GM12878 (cell line): ENCODE results near the gene CORO2B. TPM values are rescaled to one million over a fixed set of nuclear protein-coding genes. Genes with fewer than 3 reads are reported as not detected.

Experiments
- ATAC-seq: fragments of 200-7000 bp; cut with Tn5 transposase; 3 replicates; pipeline ENCODE4 v1.9.1; 2020; ENCODE audit warnings: mild to moderate bottlenecking, moderate library complexity
- BruUV-seq: library from RNA; stranded (reverse); fragments of 400-500 nt; replicated peaks from 2 replicates; lab custom pipeline; 2021; lab: Mats Ljungman, UMichigan
- CTCF ChIA-PET: fragments of 300-600 bp; sonication (Branson Sonifier 250); formaldehyde crosslinking; extraction: SDS; loops from one replicate; lab custom pipeline; 2021; ENCODE audit warnings: inconsistent platforms; lab: Yijun Ruan, JAX
- POLR2A ChIA-PET: fragments of 350-600 bp; formaldehyde crosslinking; extraction: SDS; loops from one replicate; lab custom pipeline; 2021; ENCODE audit warnings: inconsistent platforms; lab: Charles Lee
- RAD21 ChIA-PET: fragments of 300-600 bp; sonication (Branson Sonifier 250); formaldehyde crosslinking; loops from one replicate; lab custom pipeline; 2023; ENCODE audit warnings: antibody characterized with exemption; ENCODE audit not compliant: unreplicated experiment; lab: Charles Lee
- SMC1A ChIA-PET: fragments of 300-600 bp; sonication (Branson Sonifier 250); formaldehyde crosslinking; loops from one replicate; lab custom pipeline; 2023; ENCODE audit not compliant: unreplicated experiment, uncharacterized antibody; lab: Charles Lee
- DNase-seq: peaks from one replicate; pipeline ENCODE4 v3.0.0-alpha.2; 2011; ENCODE audit warnings: low read depth, low spot score
- FAIRE-seq: peaks from 3 replicates; lab custom pipeline; 2011; peaks lifted over from hg19 to GRCh38; lab: Jason Lieb, UNC
- H2AFZ ChIP-seq: 2 replicates; pipeline ENCODE4 v1.6.0; 2011; ENCODE audit warnings: low read depth, low read length, control low read depth; ENCODE audit not compliant: control insufficient read depth
- H3K27ac ChIP-seq: 2 replicates; pipeline ENCODE4 v1.5.1; 2011; ENCODE audit warnings: control low read depth; ENCODE audit not compliant: control insufficient read depth, insufficient read depth
- H3K27me3 ChIP-seq, 2 experiments: replicated peaks in 1 of 2; 2 replicates each; pipeline versions ENCODE4 v1.6.0 to v1.6.1; 2011; ENCODE audit warnings: low read length in 1 of 2; ENCODE audit not compliant: control insufficient read depth in 2 of 2, insufficient read depth in 2 of 2
- H3K36me3 ChIP-seq, 2 experiments: 2 replicates each; pipeline ENCODE4 v1.5.1; 2011; ENCODE audit warnings: low read length in 1 of 2; ENCODE audit not compliant: control insufficient read depth in 2 of 2, insufficient read depth in 2 of 2
- H3K4me1 ChIP-seq: 2 replicates; pipeline ENCODE4 v1.6.1; 2011; ENCODE audit warnings: mild to moderate bottlenecking, low read length, moderate library complexity, mixed read lengths; ENCODE audit not compliant: control insufficient read depth, insufficient read depth
- H3K4me2 ChIP-seq: 2 replicates; pipeline ENCODE4 v1.6.0; 2011; ENCODE audit warnings: control low read depth; ENCODE audit not compliant: control insufficient read depth, insufficient read depth
- H3K4me3 ChIP-seq: fragments of 200-600 bp; sonication (generic); 2 replicates; pipeline ENCODE4 v1.5.1; 2016
- H3K79me2 ChIP-seq: 2 replicates; pipeline ENCODE4 v1.6.0; 2011; ENCODE audit warnings: low read length; ENCODE audit not compliant: control insufficient read depth, insufficient read depth
- H3K9ac ChIP-seq: 2 replicates; pipeline ENCODE4 v1.8.0; 2011; ENCODE audit warnings: low read length, control low read depth, mixed read lengths; ENCODE audit not compliant: control insufficient read depth, insufficient read depth
- H3K9me3 ChIP-seq: replicated peaks from 3 replicates; pipeline ENCODE4 v1.5.1; 2011; ENCODE audit warnings: mild to moderate bottlenecking, low read length; ENCODE audit not compliant: control insufficient read depth, insufficient read depth
- H4K20me1 ChIP-seq: 2 replicates; pipeline ENCODE4 v1.6.0; 2011; ENCODE audit not compliant: control insufficient read depth, insufficient read depth
- CEBPB ChIP-seq, 2 experiments: fragments of 150-350 bp in 1 of 2; IDR thresholded peaks; 2 replicates each; pipeline ENCODE4 v1.6.1; 2012 to 2014; ENCODE audit warnings: low read depth in 2 of 2, low read length in 2 of 2, borderline replicate concordance in 1 of 2, inconsistent platforms in 1 of 2
- MLLT1 ChIP-seq: fragments of 450-650 bp; IDR thresholded peaks from 2 replicates; pipeline ENCODE4 v1.6.1; 2016; ENCODE audit warnings: mild to moderate bottlenecking
- REST ChIP-seq: IDR thresholded peaks from 2 replicates; pipeline ENCODE4 v1.6.1; 2012; ENCODE audit warnings: mild to moderate bottlenecking, low read depth, low read length
- SUPT20H ChIP-seq: IDR thresholded peaks from 2 replicates; pipeline ENCODE4 v1.6.1; 2011; ENCODE audit warnings: low read depth, mild to moderate bottlenecking, low read length, moderate library complexity, borderline replicate concordance; ENCODE audit not compliant: control insufficient read depth
- TCF7 ChIP-seq: IDR thresholded peaks from 2 replicates; pipeline ENCODE4 v1.6.1; 2014; ENCODE audit warnings: antibody characterized with exemption, borderline replicate concordance
- YBX1 ChIP-seq: fragments of 450-650 bp; IDR thresholded peaks from 2 replicates; pipeline ENCODE4 v1.6.1; 2016; ENCODE audit warnings: antibody characterized with exemption
- WGBS: methylation state at CpG from one replicate; pipeline ENCODE4 v1.1.6; 2016; ENCODE audit warnings: low lambda C conversion rate; ENCODE audit not compliant: insufficient replicate concordance, insufficient coverage; ENCODE audit errors: missing lambda C conversion rate; 5-methylcytosine and 5-hydroxymethylcytosine counted together
- in situ Hi-C: fragments of 300-500 bp; cut with MboI; formaldehyde crosslinking; loops from 9 replicates; pipeline ENCODE4 v1.14.3; 2018; ENCODE audit warnings: mixed read lengths
- intact Hi-C: fragments of 100-400 bp; cut with micrococcal nuclease; formaldehyde crosslinking; loops from one replicate; pipeline ENCODE4 v1.14.2; 2022; ENCODE audit not compliant: unreplicated experiment
- polyA plus RNA-seq, 11 experiments: library from polyadenylated mRNA; depleted of rRNA in 4 of 11; unstranded in 6 of 11; stranded (reverse) in 5 of 11; fragments of >200 nt; fragmentation: Nextera tagmentation in 4 of 11; fragmentation: Illumina TruSeq in 1 of 11; extraction: Ambion mirVana in 4 of 11; extraction: Trizol in 1 of 11; gene quantifications; 1 replicate in 1 of 11; 2 replicates in 10 of 11; pipeline versions ENCODE4 v1.2.1 to v1.2.3, GENCODE V29; 2011 to 2016; ENCODE audit warnings: inconsistent platforms in 2 of 11, missing spikeins in 2 of 11, low read depth in 1 of 11
- total RNA-seq, 4 experiments: library from RNA; depleted of rRNA in 3 of 4; stranded (reverse); fragments of >200 nt in 3 of 4; fragmentation: Illumina TruSeq in 1 of 4; extraction: Trizol in 1 of 4; gene quantifications; 2 replicates each; pipeline versions ENCODE4 v1.2.1 to v1.2.3, GENCODE V29; 2013 to 2021
- TF ChIP-seq, protein P1 (sequence below): fragments of 450-650 bp; IDR thresholded peaks from 2 replicates; pipeline ENCODE4 v1.6.1; 2017; ENCODE audit warnings: mild to moderate bottlenecking
- TF ChIP-seq, protein P2 (sequence below): fragments of 450-650 bp; IDR thresholded peaks from 2 replicates; pipeline ENCODE4 v1.6.1; 2017; ENCODE audit warnings: low read depth, mild to moderate bottlenecking, moderate library complexity
- TF ChIP-seq, protein P3 (sequence below): fragments of 450-650 bp; formaldehyde crosslinking; IDR thresholded peaks from 2 replicates; pipeline ENCODE4 v1.5.0; 2022; ENCODE audit warnings: mild to moderate bottlenecking, missing genetic modification characterization
- TF ChIP-seq, protein P4 (sequence below): IDR thresholded peaks from 2 replicates; pipeline ENCODE4 v1.6.1; 2012; ENCODE audit warnings: low read depth, low read length, improper control_type of control experiment

Gene CORO2B
- total and polyA plus RNA-seq, 10 of the 15 experiments (the other 5 are each of a cell fraction or from before 2014, with no cell fraction given), result 0.05 to 0.73 (median 0.13) TPM; not detected in 4

- RAD21 ChIA-PET, result no interaction called here
- 20% methylated on average over 6 of the region's 6 CpGs for WGBS
- DNase-seq (no peak), FAIRE-seq (no peak), ATAC-seq (no peak)
- H3K4me1 ChIP-seq, result no peaks in the 10 kb centered on the region
- H3K79me2 ChIP-seq, result no peaks in the 10 kb centered on the region
- no peak overlapping the region for H3K27ac ChIP-seq
- BruUV-seq, result no TSS peak
- H3K9ac ChIP-seq, result no peak overlapping the region
- POLR2A ChIA-PET, result no interaction called here
- peaks cover 10 to 19% of the 10 kb centered on the region in 2 experiments for H3K27me3 ChIP-seq
- H3K9me3 ChIP-seq, result no peaks in the 10 kb centered on the region
- no peaks in the 10 kb centered on the region for H4K20me1 ChIP-seq
- SMC1A ChIA-PET, result no interaction called here
- in situ Hi-C loops (no loop called here), intact Hi-C loops (no loop called here)
- no peak overlapping the region for H3K4me2 ChIP-seq
- H2AFZ ChIP-seq, result no peak overlapping the region
- CTCF ChIA-PET, result no interaction called here
- H3K36me3 ChIP-seq, result no peaks in the 10 kb centered on the region
- H3K4me3 ChIP-seq, result no peak overlapping the region
- no peak for TF ChIP-seq YBX1
- TF ChIP-seq, protein P1, sequence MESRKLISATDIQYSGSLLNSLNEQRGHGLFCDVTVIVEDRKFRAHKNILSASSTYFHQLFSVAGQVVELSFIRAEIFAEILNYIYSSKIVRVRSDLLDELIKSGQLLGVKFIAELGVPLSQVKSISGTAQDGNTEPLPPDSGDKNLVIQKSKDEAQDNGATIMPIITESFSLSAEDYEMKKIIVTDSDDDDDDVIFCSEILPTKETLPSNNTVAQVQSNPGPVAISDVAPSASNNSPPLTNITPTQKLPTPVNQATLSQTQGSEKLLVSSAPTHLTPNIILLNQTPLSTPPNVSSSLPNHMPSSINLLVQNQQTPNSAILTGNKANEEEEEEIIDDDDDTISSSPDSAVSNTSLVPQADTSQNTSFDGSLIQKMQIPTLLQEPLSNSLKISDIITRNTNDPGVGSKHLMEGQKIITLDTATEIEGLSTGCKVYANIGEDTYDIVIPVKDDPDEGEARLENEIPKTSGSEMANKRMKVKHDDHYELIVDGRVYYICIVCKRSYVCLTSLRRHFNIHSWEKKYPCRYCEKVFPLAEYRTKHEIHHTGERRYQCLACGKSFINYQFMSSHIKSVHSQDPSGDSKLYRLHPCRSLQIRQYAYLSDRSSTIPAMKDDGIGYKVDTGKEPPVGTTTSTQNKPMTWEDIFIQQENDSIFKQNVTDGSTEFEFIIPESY, result no peak
- TF ChIP-seq CEBPB (IDR thresholded peaks at IDR 0.05; ENCODE audit: borderline replicate concordance in 1 of 2, low read depth in 2 of 2, low read length in 2 of 2), result no peak
- TF ChIP-seq REST, result no peak
- TF ChIP-seq, protein P2, sequence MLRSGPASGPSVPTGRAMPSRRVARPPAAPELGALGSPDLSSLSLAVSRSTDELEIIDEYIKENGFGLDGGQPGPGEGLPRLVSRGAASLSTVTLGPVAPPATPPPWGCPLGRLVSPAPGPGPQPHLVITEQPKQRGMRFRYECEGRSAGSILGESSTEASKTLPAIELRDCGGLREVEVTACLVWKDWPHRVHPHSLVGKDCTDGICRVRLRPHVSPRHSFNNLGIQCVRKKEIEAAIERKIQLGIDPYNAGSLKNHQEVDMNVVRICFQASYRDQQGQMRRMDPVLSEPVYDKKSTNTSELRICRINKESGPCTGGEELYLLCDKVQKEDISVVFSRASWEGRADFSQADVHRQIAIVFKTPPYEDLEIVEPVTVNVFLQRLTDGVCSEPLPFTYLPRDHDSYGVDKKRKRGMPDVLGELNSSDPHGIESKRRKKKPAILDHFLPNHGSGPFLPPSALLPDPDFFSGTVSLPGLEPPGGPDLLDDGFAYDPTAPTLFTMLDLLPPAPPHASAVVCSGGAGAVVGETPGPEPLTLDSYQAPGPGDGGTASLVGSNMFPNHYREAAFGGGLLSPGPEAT, result no peak
- no peak for TF ChIP-seq SUPT20H
- no peak for TF ChIP-seq MLLT1
- TF ChIP-seq TCF7, result no peak
- TF ChIP-seq, protein P3, sequence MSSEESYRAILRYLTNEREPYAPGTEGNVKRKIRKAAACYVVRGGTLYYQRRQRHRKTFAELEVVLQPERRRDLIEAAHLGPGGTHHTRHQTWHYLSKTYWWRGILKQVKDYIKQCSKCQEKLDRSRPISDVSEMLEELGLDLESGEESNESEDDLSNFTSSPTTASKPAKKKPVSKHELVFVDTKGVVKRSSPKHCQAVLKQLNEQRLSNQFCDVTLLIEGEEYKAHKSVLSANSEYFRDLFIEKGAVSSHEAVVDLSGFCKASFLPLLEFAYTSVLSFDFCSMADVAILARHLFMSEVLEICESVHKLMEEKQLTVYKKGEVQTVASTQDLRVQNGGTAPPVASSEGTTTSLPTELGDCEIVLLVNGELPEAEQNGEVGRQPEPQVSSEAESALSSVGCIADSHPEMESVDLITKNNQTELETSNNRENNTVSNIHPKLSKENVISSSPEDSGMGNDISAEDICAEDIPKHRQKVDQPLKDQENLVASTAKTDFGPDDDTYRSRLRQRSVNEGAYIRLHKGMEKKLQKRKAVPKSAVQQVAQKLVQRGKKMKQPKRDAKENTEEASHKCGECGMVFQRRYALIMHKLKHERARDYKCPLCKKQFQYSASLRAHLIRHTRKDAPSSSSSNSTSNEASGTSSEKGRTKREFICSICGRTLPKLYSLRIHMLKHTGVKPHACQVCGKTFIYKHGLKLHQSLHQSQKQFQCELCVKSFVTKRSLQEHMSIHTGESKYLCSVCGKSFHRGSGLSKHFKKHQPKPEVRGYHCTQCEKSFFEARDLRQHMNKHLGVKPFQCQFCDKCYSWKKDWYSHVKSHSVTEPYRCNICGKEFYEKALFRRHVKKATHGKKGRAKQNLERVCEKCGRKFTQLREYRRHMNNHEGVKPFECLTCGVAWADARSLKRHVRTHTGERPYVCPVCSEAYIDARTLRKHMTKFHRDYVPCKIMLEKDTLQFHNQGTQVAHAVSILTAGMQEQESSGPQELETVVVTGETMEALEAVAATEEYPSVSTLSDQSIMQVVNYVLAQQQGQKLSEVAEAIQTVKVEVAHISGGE (CRISPR knock-in tag), result no peak
- TF ChIP-seq, protein P4, sequence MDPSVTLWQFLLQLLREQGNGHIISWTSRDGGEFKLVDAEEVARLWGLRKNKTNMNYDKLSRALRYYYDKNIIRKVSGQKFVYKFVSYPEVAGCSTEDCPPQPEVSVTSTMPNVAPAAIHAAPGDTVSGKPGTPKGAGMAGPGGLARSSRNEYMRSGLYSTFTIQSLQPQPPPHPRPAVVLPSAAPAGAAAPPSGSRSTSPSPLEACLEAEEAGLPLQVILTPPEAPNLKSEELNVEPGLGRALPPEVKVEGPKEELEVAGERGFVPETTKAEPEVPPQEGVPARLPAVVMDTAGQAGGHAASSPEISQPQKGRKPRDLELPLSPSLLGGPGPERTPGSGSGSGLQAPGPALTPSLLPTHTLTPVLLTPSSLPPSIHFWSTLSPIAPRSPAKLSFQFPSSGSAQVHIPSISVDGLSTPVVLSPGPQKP, result no peak
Measured at GRCh38 chr15:68572921-68573320, 5.9 kb upstream of the CORO2B start.
